IMR-90 (cell line): Measurements from ENCODE around the gene IQGAP2.

Experiments
- CTCF ChIP-seq: conservative IDR thresholded peaks from 2 replicates; pipeline ENCODE4 v1.5.1; 2012; ENCODE audit warnings: mild to moderate bottlenecking, low read depth, low read length, improper control_type of control experiment
- MXI1 ChIP-seq: IDR thresholded peaks from 2 replicates; pipeline ENCODE4 v1.6.1; 2012; ENCODE audit warnings: low read depth, mild to moderate bottlenecking, low read length, moderate library complexity, borderline replicate concordance
- NFE2L2 ChIP-seq: fragments of 150-350 bp; IDR thresholded peaks from 2 replicates; pipeline ENCODE4 v1.6.1; 2016; ENCODE audit warnings: low read depth, mild to moderate bottlenecking, low read length
- POLR2A ChIP-seq: IDR thresholded peaks from 2 replicates; pipeline ENCODE4 v1.6.1; 2012; ENCODE audit warnings: mild to moderate bottlenecking, low read depth, low read length
- RAD21 ChIP-seq: IDR thresholded peaks from 2 replicates; pipeline ENCODE4 v1.6.1; 2012; ENCODE audit warnings: low read length, improper control_type of control experiment

GRCh38 chr5:76379855-76380254 is 23.2 kb upstream of the IQGAP2 start:
- TF ChIP-seq MXI1 (no peak), POLR2A (no peak), CTCF (no peak), NFE2L2 (no peak), RAD21 (no peak)
